ENCODE data around the gene NFKBIE.

Gene NFKBIE

DNA sequence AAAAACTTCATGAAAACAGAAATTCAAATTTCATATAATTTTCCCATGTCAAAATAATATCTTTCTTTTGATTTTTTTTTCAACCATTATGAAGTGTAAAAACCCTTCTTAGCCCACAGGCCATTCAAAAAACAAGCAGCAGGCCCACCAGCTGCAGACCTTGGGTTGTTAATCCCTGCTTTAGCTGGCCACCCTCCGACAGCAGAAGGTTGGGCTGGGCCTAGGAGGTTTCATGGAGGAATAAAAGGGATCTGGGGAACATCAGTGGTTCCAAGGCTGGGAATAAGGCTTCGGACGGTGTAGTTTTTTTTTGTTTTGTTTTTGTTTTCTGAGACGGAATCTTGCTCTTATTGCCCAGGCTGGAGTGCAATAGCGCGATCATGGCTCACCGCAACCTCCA lies 22.0 kb downstream of the NFKBIE start:
- peaks cover 5% of the 10 kb centered on the region for H3K4me1 ChIP-seq (ENCODE audit: control insufficient read depth, low read depth, low read length)
- no peak overlapping the region for H3K4me2 ChIP-seq (ENCODE audit: low read length)
- no peak overlapping the region for H3K4ac ChIP-seq (ENCODE audit: low read depth, low read length)
- no peak overlapping the region for H2AK5ac ChIP-seq (ENCODE audit: low read length)
- no peak overlapping the region for H4K5ac ChIP-seq (ENCODE audit: low read length)
- H3K56ac ChIP-seq (ENCODE audit: low read length) = no peak overlapping the region
- WGBS (ENCODE audit: extremely low coverage, insufficient coverage, low lambda C conversion rate) = no CpG with 5 or more reads among the region's 7 CpGs
- H4K8ac ChIP-seq (ENCODE audit: low read depth, low read length) = no peak overlapping the region
- H3K79me1 ChIP-seq (ENCODE audit: low read length) = no peaks in the 10 kb centered on the region
- no peak overlapping the region for H3K9ac ChIP-seq (ENCODE audit: low read length)
- H3K23ac ChIP-seq (ENCODE audit: low read length) = no peak overlapping the region
- no peak overlapping the region for H3K27ac ChIP-seq (ENCODE audit: low read depth, low read length)
- no peak overlapping the region for H2BK5ac ChIP-seq (ENCODE audit: low read length)
- H2BK15ac ChIP-seq (replicated peaks; ENCODE audit: low read depth) = no peak overlapping the region
- H3K79me2 ChIP-seq (ENCODE audit: control insufficient read depth, insufficient read depth, low read length) = peaks cover 17% of the 10 kb centered on the region
- no peaks in the 10 kb centered on the region for H3K36me3 ChIP-seq (ENCODE audit: control insufficient read depth, insufficient read depth, low read length)
- no peak overlapping the region for H3K18ac ChIP-seq (ENCODE audit: low read length)
- no peak for DNase-seq
- H3K27me3 ChIP-seq (ENCODE audit: insufficient read depth, low read length, poor library complexity) = no peaks in the 10 kb centered on the region
- no peak overlapping the region for H3K4me3 ChIP-seq (ENCODE audit: low read length)
- H2BK120ac ChIP-seq (ENCODE audit: low read depth, low read length) = no peak overlapping the region

DNA sequence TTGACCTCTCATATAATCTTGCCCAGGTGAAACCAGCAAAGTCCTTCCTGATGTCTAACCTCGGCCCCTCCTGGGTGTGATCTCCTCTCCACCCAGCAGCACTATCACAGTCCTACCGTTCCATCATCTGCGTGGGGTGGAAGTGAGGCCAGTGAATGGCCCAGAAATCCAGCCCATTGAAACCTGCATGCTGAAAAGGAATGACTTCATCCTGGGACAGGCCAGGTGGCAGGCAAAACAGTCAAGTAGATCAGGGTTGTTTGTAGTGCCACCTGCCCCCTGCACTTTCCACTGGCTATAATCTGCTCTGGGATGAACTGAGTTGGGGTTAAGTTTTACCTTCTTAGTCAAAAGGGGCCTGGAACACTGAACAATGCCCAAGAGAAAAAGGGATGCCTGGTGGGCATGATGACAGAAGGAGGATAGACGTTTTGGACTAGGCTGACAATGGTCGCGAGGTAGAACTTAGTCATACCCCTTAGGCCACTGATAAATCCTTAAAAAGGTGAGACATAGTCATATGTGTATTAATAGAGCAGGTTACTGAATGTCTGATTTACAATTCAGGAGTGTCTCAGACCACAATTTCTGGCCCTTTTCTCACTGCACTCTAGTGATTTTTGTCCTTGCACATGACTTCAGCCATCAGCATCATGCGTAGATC lies 26.5 kb downstream of the NFKBIE start:
- H3K18ac ChIP-seq (ENCODE audit: low read length) = no peak overlapping the region
- no peak overlapping the region for H2BK5ac ChIP-seq (ENCODE audit: low read length)
- WGBS (ENCODE audit: extremely low coverage, insufficient coverage, low lambda C conversion rate) = no CpG with 5 or more reads among the region's 7 CpGs
- no peak overlapping the region for H4K5ac ChIP-seq (ENCODE audit: low read length)
- no peak overlapping the region for H3K4me2 ChIP-seq (ENCODE audit: low read length)
- H3K36me3 ChIP-seq (ENCODE audit: control insufficient read depth, insufficient read depth, low read length) = no peaks in the 10 kb centered on the region
- no peak overlapping the region for H2AK5ac ChIP-seq (ENCODE audit: low read length)
- no peak overlapping the region for H3K56ac ChIP-seq (ENCODE audit: low read length)
- no peaks in the 10 kb centered on the region for H3K79me1 ChIP-seq (ENCODE audit: low read length)
- no peak overlapping the region for H3K4me3 ChIP-seq (ENCODE audit: low read length)
- H3K27me3 ChIP-seq (ENCODE audit: insufficient read depth, low read length, poor library complexity) = no peaks in the 10 kb centered on the region
- H2BK120ac ChIP-seq (ENCODE audit: low read depth, low read length) = no peak overlapping the region
- H3K79me2 ChIP-seq (ENCODE audit: control insufficient read depth, insufficient read depth, low read length) = no peaks in the 10 kb centered on the region
- peaks cover 5% of the 10 kb centered on the region for H3K4me1 ChIP-seq (ENCODE audit: control insufficient read depth, low read depth, low read length)
- H3K4ac ChIP-seq (ENCODE audit: low read depth, low read length) = no peak overlapping the region
- H4K8ac ChIP-seq (ENCODE audit: low read depth, low read length) = no peak overlapping the region
- no peak overlapping the region for H2BK15ac ChIP-seq (replicated peaks; ENCODE audit: low read depth)
- H3K23ac ChIP-seq (ENCODE audit: low read length) = no peak overlapping the region
- no peak for DNase-seq
- no peak overlapping the region for H3K9ac ChIP-seq (ENCODE audit: low read length)
- no peak overlapping the region for H3K27ac ChIP-seq (ENCODE audit: low read depth, low read length)

DNA sequence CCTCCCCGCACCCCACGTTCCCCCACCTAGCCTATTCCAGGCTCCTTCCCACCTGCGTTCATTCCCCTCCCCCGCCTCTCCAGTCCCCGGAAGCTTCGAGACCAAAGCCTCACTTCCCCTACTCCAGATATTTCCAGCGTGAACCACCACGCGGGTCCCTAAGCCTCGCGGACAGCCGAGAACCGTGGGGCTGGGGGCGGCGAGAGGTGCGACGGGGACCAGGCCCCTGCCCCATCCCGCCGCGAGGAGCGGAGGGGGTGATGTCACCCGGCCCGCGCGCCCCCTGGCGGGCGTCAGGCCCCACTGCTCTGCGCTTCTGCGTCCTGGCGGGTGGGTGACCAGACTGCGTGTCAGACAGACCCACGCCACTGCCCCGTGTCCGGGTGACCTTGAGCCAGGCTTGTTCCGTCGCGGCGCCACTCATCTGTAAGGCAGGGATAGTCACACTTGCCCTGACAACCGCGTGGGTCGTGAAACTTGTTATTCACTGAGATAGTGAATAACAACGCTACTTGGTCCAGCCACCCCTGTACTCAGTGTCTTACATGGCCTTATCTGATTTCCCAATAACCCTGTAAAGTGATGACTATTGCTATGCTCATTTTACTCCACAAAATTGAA lies 27.4 kb downstream of the NFKBIE start:
- Histone ChIP-seq H3K79me1 (ENCODE audit: low read length) (no peaks in the 10 kb centered on the region), H3K4me2 (ENCODE audit: low read length) (peak overlapping the region; percentile 95), H4K5ac (ENCODE audit: low read length) (no peak overlapping the region), H3K56ac (ENCODE audit: low read length) (peak overlapping the region; percentile 88), H2BK15ac (replicated peaks; ENCODE audit: low read depth) (no peak overlapping the region), H3K4ac (ENCODE audit: low read depth, low read length) (no peak overlapping the region), H3K79me2 (ENCODE audit: control insufficient read depth, insufficient read depth, low read length) (no peaks in the 10 kb centered on the region), H3K27me3 (ENCODE audit: insufficient read depth, low read length, poor library complexity) (no peaks in the 10 kb centered on the region), H3K4me1 (ENCODE audit: control insufficient read depth, low read depth, low read length) (peaks cover 5% of the 10 kb centered on the region), H3K18ac (ENCODE audit: low read length) (no peak overlapping the region), H3K27ac (ENCODE audit: low read depth, low read length) (no peak overlapping the region), H2BK5ac (ENCODE audit: low read length) (peak overlapping the region; percentile 73), H3K9ac (ENCODE audit: low read length) (peak overlapping the region; percentile 80), H3K36me3 (ENCODE audit: control insufficient read depth, insufficient read depth, low read length) (no peaks in the 10 kb centered on the region), H2BK120ac (ENCODE audit: low read depth, low read length) (no peak overlapping the region), H2AK5ac (ENCODE audit: low read length) (no peak overlapping the region), H3K23ac (ENCODE audit: low read length) (no peak overlapping the region), H4K8ac (ENCODE audit: low read depth, low read length) (no peak overlapping the region), H3K4me3 (ENCODE audit: low read length) (peak overlapping the region; percentile 52)
- WGBS (ENCODE audit: extremely low coverage, insufficient coverage, low lambda C conversion rate) = no CpG with 5 or more reads among the region's 42 CpGs
- DNase-seq = no peak

DNA sequence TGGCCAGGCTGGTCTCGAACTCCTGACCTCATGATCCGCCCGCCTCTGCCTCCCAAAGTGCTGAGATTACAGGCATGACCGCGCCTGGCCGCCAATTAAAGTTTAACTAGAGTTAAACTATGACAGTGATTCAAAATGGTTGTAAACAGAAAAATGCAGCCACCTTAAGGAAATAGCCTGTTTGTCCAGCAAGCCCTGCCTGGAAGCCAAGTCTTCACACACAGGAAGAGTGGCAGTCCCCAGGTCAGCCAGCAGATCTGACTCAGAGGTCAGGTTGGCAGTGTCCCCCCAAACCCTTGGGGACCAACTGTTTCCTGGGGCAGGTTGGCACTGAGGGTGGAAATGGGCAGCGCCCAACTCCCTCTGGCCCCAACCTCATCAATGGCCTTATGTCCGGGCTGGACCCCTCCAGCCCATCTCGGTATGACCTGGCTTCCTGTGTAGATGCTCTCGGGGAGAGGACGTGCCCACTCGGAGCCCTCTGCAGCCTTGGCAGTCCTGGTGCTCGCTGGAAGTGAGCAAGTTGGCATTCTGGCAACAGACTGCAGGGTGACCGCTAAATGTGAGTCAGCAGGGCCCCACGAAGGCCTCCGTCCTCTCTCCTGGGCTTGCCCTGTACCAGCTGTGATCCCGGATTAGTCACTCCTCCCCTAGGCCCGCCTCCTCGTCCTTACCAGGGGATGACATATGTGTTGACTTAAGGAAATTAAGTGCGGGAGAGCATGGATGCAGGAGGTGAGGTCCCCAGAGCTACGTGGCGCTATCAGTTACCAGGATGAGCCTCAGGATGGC lies 28.1 kb downstream of the NFKBIE start:
- Histone ChIP-seq H3K27me3 (ENCODE audit: insufficient read depth, low read length, poor library complexity) (no peaks in the 10 kb centered on the region), H3K79me2 (ENCODE audit: control insufficient read depth, insufficient read depth, low read length) (no peaks in the 10 kb centered on the region), H3K27ac (ENCODE audit: low read depth, low read length) (no peak overlapping the region), H3K4me2 (ENCODE audit: low read length) (peak overlapping the region; percentile 95), H2BK15ac (replicated peaks; ENCODE audit: low read depth) (no peak overlapping the region), H3K18ac (ENCODE audit: low read length) (no peak overlapping the region), H3K79me1 (ENCODE audit: low read length) (no peaks in the 10 kb centered on the region), H3K4ac (ENCODE audit: low read depth, low read length) (no peak overlapping the region), H3K9ac (ENCODE audit: low read length) (peak overlapping the region; percentile 80), H3K4me1 (ENCODE audit: control insufficient read depth, low read depth, low read length) (peaks cover 5% of the 10 kb centered on the region), H2BK5ac (ENCODE audit: low read length) (no peak overlapping the region), H4K8ac (ENCODE audit: low read depth, low read length) (no peak overlapping the region), H3K36me3 (ENCODE audit: control insufficient read depth, insufficient read depth, low read length) (no peaks in the 10 kb centered on the region), H3K4me3 (ENCODE audit: low read length) (peak overlapping the region; percentile 52), H3K56ac (ENCODE audit: low read length) (peak overlapping the region; percentile 88), H2AK5ac (ENCODE audit: low read length) (no peak overlapping the region), H3K23ac (ENCODE audit: low read length) (no peak overlapping the region), H4K5ac (ENCODE audit: low read length) (no peak overlapping the region), H2BK120ac (ENCODE audit: low read depth, low read length) (no peak overlapping the region)
- no CpG with 5 or more reads among the region's 22 CpGs for WGBS (ENCODE audit: extremely low coverage, insufficient coverage, low lambda C conversion rate)
- DNase-seq = peak; percentile 94

DNA sequence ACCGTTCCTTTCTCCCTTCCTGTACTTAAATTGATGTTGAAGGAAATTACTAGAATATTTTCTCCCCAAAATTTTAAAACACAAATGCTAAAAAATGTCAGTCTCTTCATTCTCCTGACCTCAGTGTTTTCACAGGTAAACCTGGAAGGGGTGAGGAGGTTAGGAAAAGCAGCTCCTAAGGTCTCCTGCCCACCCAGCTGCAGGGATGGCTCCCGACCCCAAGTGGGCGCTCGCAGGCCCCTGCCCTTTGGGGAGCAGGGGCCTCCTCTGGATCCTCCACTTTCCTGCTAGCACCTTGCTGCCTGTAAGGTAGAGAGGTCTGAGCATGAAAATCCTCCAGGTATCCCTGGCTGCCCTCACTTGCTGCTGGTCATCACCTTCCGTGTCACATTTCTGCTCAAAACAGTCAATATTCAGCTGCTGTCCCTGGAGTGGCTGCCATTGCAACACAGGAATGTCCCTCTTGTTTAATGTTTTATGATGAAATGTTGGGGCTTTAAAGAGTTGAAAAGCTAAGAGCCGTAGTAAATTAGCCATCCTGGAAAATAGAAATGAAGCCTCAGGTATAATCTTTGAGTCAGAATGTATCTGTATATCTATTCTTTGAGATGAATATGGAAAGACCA lies 29.3 kb downstream of the NFKBIE start:
- no peak overlapping the region for H4K8ac ChIP-seq (ENCODE audit: low read depth, low read length)

More for the DNA sequence above, 29.3 kb downstream of the NFKBIE start:
- H3K9ac ChIP-seq (ENCODE audit: low read length) = no peak overlapping the region
- no peaks in the 10 kb centered on the region for H3K27me3 ChIP-seq (ENCODE audit: insufficient read depth, low read length, poor library complexity)
- H3K4ac ChIP-seq (ENCODE audit: low read depth, low read length) = no peak overlapping the region
- no peak overlapping the region for H2AK5ac ChIP-seq (ENCODE audit: low read length)
- H2BK15ac ChIP-seq (replicated peaks; ENCODE audit: low read depth) = no peak overlapping the region
- H4K5ac ChIP-seq (ENCODE audit: low read length) = no peak overlapping the region
- H3K4me2 ChIP-seq (ENCODE audit: low read length) = no peak overlapping the region
- no peak overlapping the region for H3K4me3 ChIP-seq (ENCODE audit: low read length)
- peaks cover 5% of the 10 kb centered on the region for H3K4me1 ChIP-seq (ENCODE audit: control insufficient read depth, low read depth, low read length)
- H3K79me1 ChIP-seq (ENCODE audit: low read length) = no peaks in the 10 kb centered on the region
- no peaks in the 10 kb centered on the region for H3K79me2 ChIP-seq (ENCODE audit: control insufficient read depth, insufficient read depth, low read length)
- no peaks in the 10 kb centered on the region for H3K36me3 ChIP-seq (ENCODE audit: control insufficient read depth, insufficient read depth, low read length)
- H3K56ac ChIP-seq (ENCODE audit: low read length) = no peak overlapping the region
- WGBS (ENCODE audit: extremely low coverage, insufficient coverage, low lambda C conversion rate) = no CpG with 5 or more reads among the region's 6 CpGs
- no peak overlapping the region for H3K23ac ChIP-seq (ENCODE audit: low read length)
- H2BK120ac ChIP-seq (ENCODE audit: low read depth, low read length) = no peak overlapping the region
- H2BK5ac ChIP-seq (ENCODE audit: low read length) = no peak overlapping the region
- DNase-seq = no peak
- H3K18ac ChIP-seq (ENCODE audit: low read length) = no peak overlapping the region
- no peak overlapping the region for H3K27ac ChIP-seq (ENCODE audit: low read depth, low read length)

Measured in mesendoderm (in vitro differentiated cells).